NOMO-1 treated with DMSO at 0.1 percent for 48 hours (cell line): ENCODE measurements around the gene CAPZB.
"Not testable (repeated sequence)": the region's sequence is repeated elsewhere in the genome, so short reads cannot be mapped to it uniquely, and the experiment has no call there.

Source experiments
- DNase-seq: peaks from one replicate; lab custom pipeline; 2025; ENCODE audit not compliant: unreplicated experiment; lab: John Stamatoyannopoulos, UW

The CAPZB gene

GRCh38 chr1:19315378-19316198 is 169.8 kb downstream of the CAPZB start:
- DNase-seq: peak; percentile 83

- peak; percentile 44 for DNase-seq
These were observed 171.1 kb downstream of the CAPZB start for GRCh38 chr1:19313961-19314882.

- DNase-seq: no peak
These were observed 171.7 kb downstream of the CAPZB start for GRCh38 chr1:19313636-19313959.

GRCh38 chr1:19312782-19313635 is 172.3 kb downstream of the CAPZB start:
- peak; percentile 9 for DNase-seq

GRCh38 chr1:19311931-19312781 is 173.2 kb downstream of the CAPZB start, which contains the start of the genes AKR7A2 and SLC66A1:
AKR7A2 (minus strand) TSS chr1:19312144; CDS start chr1:19312124, 20 bp downstream.
SLC66A1 (plus strand) TSS chr1:19312326; CDS start chr1:19317678, 5,352 bp downstream.
- peak; percentile 86 for DNase-seq

DNA sequence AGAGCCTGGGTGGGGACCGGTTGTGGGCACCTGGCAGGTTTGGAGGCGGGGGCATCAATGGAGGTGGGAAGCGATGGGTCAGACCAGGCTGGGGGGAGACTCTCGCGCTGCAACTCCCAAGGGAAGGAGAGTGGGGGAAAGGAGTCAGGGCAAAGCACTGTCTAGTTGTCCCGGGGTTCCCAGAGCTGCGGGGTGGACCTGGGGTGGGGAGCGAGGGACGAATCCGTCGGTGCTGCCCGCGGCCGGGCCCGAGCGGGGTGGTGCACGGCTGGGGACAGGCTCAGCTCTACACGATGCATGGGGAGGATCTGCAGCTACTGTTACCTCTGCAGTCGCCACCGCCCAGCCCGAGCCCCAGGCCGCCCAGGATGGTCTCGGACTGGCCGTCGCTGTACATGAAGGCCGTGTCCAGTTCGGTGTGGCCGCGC is 173.8 kb downstream of the CAPZB start:
- DNase-seq: no peak

- peak; percentile 10 for DNase-seq
These were observed 174.4 kb downstream of the CAPZB start for GRCh38 chr1:19310720-19311502.

DNA sequence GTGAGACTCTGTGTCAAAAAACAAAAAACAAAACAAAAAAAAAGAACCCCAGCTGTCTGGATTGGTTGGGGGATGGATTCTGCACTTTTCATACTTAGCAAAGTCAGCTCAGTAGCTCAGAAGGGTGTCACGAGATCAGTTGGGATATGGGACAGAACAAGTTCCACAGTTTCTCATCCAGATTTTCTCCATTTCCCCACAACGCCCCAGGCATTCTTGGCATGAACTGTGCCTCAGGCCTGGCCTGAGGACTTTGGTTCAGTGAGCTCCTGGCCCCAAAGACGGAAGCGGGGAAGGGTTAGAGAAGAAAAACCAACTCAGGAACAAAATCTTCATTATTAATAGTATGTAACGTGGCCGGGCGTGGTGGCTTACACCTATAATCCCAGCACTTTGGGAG is 175.3 kb downstream of the CAPZB start:
- no peak for DNase-seq

GRCh38 chr1:19309123-19309813 is 176.1 kb downstream of the CAPZB start:
- no peak for DNase-seq

- DNase-seq: no peak
These were observed 176.8 kb downstream of the CAPZB start for GRCh38 chr1:19308509-19308907.

- no peak for DNase-seq
These were observed 177.4 kb downstream of the CAPZB start for GRCh38 chr1:19307794-19308508.

- no peak for DNase-seq
These were observed 178.4 kb downstream of the CAPZB start for GRCh38 chr1:19306941-19307340.

DNA sequence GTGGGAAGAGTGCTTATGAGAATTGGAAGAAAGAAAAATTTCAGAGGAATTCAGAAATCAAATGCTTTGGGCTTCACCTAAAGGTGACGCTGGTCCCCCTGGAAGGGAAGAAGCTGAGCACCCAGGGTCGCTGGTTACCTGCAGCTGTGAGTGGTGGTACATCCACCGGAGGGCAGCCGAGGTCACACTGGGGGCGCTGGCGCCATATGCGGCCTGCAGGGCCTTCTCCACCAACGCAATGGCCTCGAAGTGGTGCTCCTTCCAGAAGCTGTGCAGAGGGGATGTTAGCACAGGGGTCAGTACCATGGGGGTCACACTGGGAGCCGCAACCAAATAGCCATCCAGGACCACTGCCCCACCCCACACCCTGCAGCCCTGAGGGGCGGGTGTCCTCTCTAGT is 179.5 kb downstream of the CAPZB start:
- no peak for DNase-seq

GRCh38 chr1:19304081-19304480 is 181.3 kb downstream of the CAPZB start:
- DNase-seq: not testable (repeated sequence)

- no peak for DNase-seq
These were observed 185.1 kb downstream of the CAPZB start for GRCh38 chr1:19300211-19300610.

DNA sequence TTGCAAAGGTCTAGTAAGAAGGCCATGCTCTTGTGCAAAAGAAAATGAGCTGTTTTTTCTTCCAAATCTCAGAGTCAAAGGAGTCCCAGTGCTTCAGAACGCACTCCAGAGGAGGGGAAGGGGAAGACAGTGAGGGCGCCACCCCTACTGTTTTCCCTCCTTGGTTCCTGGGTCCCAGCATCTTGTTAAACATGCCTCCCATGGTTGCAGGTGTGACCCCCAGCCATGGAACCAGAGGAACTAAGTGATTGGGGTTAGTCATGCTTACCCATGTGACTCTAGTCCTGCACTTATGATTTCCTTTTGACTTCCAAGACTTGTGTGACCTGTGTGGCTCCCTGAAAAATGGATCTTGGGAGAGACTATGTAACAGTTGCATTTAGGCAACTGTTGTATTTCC is 190.7 kb downstream of the CAPZB start:
- no peak for DNase-seq

DNA sequence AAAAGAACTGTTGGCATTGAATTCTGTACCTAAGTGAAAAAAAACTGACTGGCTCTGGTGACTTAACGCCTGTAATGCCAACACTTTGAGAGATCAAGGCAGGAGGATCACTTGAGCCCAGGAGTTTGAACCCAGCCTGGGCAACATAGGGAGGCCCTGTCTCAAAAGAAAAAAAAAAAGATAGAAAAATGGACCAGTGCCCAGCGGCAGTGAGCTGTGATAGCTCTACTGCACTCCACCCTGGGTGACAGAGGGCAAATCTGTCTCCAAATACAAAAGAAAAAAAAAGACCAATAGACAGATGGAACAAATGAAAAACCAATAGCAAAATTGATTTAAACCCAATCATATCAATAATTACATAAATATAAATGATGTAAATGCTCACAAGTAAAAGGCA is 196.1 kb downstream of the CAPZB start:
- DNase-seq: no peak
